Measurements from ENCODE around the gene TRIM41. TPM values are rescaled to one million over a fixed set of nuclear protein-coding genes. Genes with fewer than 3 reads are reported as not detected.
"Not testable (repeated sequence)": the region's sequence is repeated elsewhere in the genome, so short reads cannot be mapped to it uniquely, and the experiment has no call there.

The TRIM41 gene
- total RNA-seq, 1 donor from 2014 or later = 39.1 TPM

GRCh38 chr5:181259974-181260719 lies 37.1 kb downstream of the TRIM41 start:
- Mint-ChIP-seq H3K4me1 (peaks cover 51% of the 10 kb centered on the region), H3K27ac (ENCODE audit: unreplicated experiment) (peak overlapping the region; percentile 60), H3K9me3 (no peaks in the 10 kb centered on the region), H3K36me3 (ENCODE audit: low read depth) (peaks cover 12% of the 10 kb centered on the region), H3K4me3 (peak overlapping the region; percentile 97), H3K27me3 (ENCODE audit: low read depth) (no peaks in the 10 kb centered on the region)
- no peak for DNase-seq (ENCODE audit: low read depth, low spot score)
- no peak for TF ChIP-seq CTCF (conservative IDR thresholded peaks at IDR 0.05)

GRCh38 chr5:181260720-181261319 lies 37.7 kb downstream of the TRIM41 start, which contains the start of gene TRIM52:
TRIM52 (minus strand) TSS chr5:181261143; CDS start chr5:181260813, 330 bp downstream.
- Mint-ChIP-seq H3K27me3 (ENCODE audit: low read depth) (no peaks in the 10 kb centered on the region), H3K36me3 (ENCODE audit: low read depth) (peaks cover 10% of the 10 kb centered on the region), H3K4me3 (peak within 1 kb of the TSS; percentile 97), H3K4me1 (peaks cover 52% of the 10 kb centered on the region), H3K9me3 (no peaks in the 10 kb centered on the region), H3K27ac (ENCODE audit: unreplicated experiment) (peak within 1 kb of the TSS; percentile 95)
- TF ChIP-seq CTCF (conservative IDR thresholded peaks at IDR 0.05) = no peak
- DNase-seq (ENCODE audit: low read depth, low spot score) = peak; percentile 88

GRCh38 chr5:181261320-181262049 lies 38.4 kb downstream of the TRIM41 start:
- peak; percentile 53 for DNase-seq (ENCODE audit: low read depth, low spot score)
- TF ChIP-seq CTCF (conservative IDR thresholded peaks at IDR 0.05) = no peak
- Mint-ChIP-seq H3K27me3 (ENCODE audit: low read depth) (no peaks in the 10 kb centered on the region), H3K4me1 (peaks cover 57% of the 10 kb centered on the region), H3K9me3 (no peaks in the 10 kb centered on the region), H3K4me3 (peak overlapping the region; percentile 97), H3K36me3 (ENCODE audit: low read depth) (peaks cover 7% of the 10 kb centered on the region), H3K27ac (ENCODE audit: unreplicated experiment) (peak overlapping the region; percentile 95)

- Mint-ChIP-seq H3K36me3 (ENCODE audit: low read depth) (peaks cover 7% of the 10 kb centered on the region), H3K4me1 (peaks cover 54% of the 10 kb centered on the region), H3K27me3 (ENCODE audit: low read depth) (no peaks in the 10 kb centered on the region), H3K9me3 (no peaks in the 10 kb centered on the region), H3K4me3 (peak overlapping the region; percentile 90), H3K27ac (ENCODE audit: unreplicated experiment) (peak overlapping the region; percentile 86)
- no peak for TF ChIP-seq CTCF (conservative IDR thresholded peaks at IDR 0.05)
- no peak for DNase-seq (ENCODE audit: low read depth, low spot score)
Measured at GRCh38 chr5:181263633-181264032, 40.6 kb downstream of the TRIM41 start.

- peak overlapping the region; percentile 78 for H3K27ac Mint-ChIP-seq (ENCODE audit: unreplicated experiment)
- H3K27me3 Mint-ChIP-seq (ENCODE audit: low read depth) = no peaks in the 10 kb centered on the region
- peaks cover 38% of the 10 kb centered on the region for H3K4me1 Mint-ChIP-seq
- DNase-seq (ENCODE audit: low read depth, low spot score) = peak; percentile 75
- H3K9me3 Mint-ChIP-seq = no peaks in the 10 kb centered on the region
- TF ChIP-seq CTCF (conservative IDR thresholded peaks at IDR 0.05) = no peak
- peak overlapping the region; percentile 89 for H3K4me3 Mint-ChIP-seq
- peaks cover 7% of the 10 kb centered on the region for H3K36me3 Mint-ChIP-seq (ENCODE audit: low read depth)
Measured at GRCh38 chr5:181265092-181265671, 42.1 kb downstream of the TRIM41 start.

GRCh38 chr5:181267291-181267904 lies 44.3 kb downstream of the TRIM41 start:
- Mint-ChIP-seq H3K27ac (ENCODE audit: unreplicated experiment) (peak overlapping the region; percentile 6), H3K4me3 (peak overlapping the region; percentile 21), H3K4me1 (peaks cover 28% of the 10 kb centered on the region)
- H3K9me3 Mint-ChIP-seq; H3K36me3 Mint-ChIP-seq (ENCODE audit: low read depth); DNase-seq (ENCODE audit: low read depth, low spot score); H3K27me3 Mint-ChIP-seq (ENCODE audit: low read depth): not testable (repeated sequence)

GRCh38 chr5:181267907-181268306 lies 44.8 kb downstream of the TRIM41 start:
- not testable (repeated sequence) for H3K27me3 Mint-ChIP-seq (ENCODE audit: low read depth); H3K9me3 Mint-ChIP-seq; H3K4me3 Mint-ChIP-seq; H3K36me3 Mint-ChIP-seq (ENCODE audit: low read depth); DNase-seq (ENCODE audit: low read depth, low spot score)
- Mint-ChIP-seq H3K27ac (ENCODE audit: unreplicated experiment) (peak overlapping the region; percentile 6), H3K4me1 (peaks cover 28% of the 10 kb centered on the region)

Data from neural crest cell (in vitro differentiated cells).